Adrenal gland (tissue), 12 donors: ENCODE measurements around the gene CDH12. TPM values are rescaled to one million over a fixed set of nuclear protein-coding genes. Genes with fewer than 3 reads are reported as not detected.
"Not testable (repeated sequence)": the region's sequence is repeated elsewhere in the genome, so short reads cannot be mapped to it uniquely, and the experiment has no call there.

ENCODE experiments used
- DNase-seq, 7 donors: peaks; one replicate each; pipeline ENCODE4 v3.0.0-alpha.2; 2019 to 2020
- H3K27ac ChIP-seq, 5 donors: fragments of 200-600 bp; sonication (generic) in 4 of 5; 1 replicate in 3 of 5; 2 replicates in 2 of 5; pipeline versions ENCODE4 v1.5.1 to v1.8.0; 2016 to 2020; ENCODE audit warnings: mild to moderate bottlenecking in 1 of 5
- H3K27me3 ChIP-seq: fragments of 200-600 bp; 2 replicates; pipeline ENCODE4 v1.8.0; 2021
- H3K36me3 ChIP-seq, 2 donors: fragments of 200-600 bp; replicated peaks in 1 of 2; 1 replicate in 1 of 2; 2 replicates in 1 of 2; pipeline versions ENCODE4 v1.5.1 to v1.8.0; 2018 to 2022
- H3K4me1 ChIP-seq, 2 donors: fragments of 200-600 bp; replicated peaks in 1 of 2; 1 replicate in 1 of 2; 2 replicates in 1 of 2; pipeline versions ENCODE4 v1.5.1 to v1.8.0; 2018 to 2021
- H3K4me3 ChIP-seq, 4 donors: fragments of 200-600 bp; sonication (generic) in 3 of 4; one replicate each; pipeline ENCODE4 v1.5.1; 2016 to 2018
- H3K9me3 ChIP-seq, 3 donors: fragments of 200-600 bp; sonication (generic) in 1 of 3; replicated peaks in 1 of 3; 1 replicate in 2 of 3; 2 replicates in 1 of 3; pipeline versions ENCODE4 v1.5.1 to v1.8.0; 2016 to 2021
- CTCF ChIP-seq, 6 experiments: fragments of 450-650 bp in 4 of 6; fragments of 200-600 bp in 2 of 6; sonication (generic) in 1 of 6; IDR thresholded peaks; 1 replicate in 5 of 6; 2 replicates in 1 of 6; pipeline versions ENCODE4 v1.5.1 to v1.8.0; 2016 to 2021; ENCODE audit warnings: antibody characterized with exemption in 6 of 6, mild to moderate bottlenecking in 2 of 6, moderate library complexity in 1 of 6
- POLR2A ChIP-seq, 2 donors: fragments of 450-650 bp; IDR thresholded peaks; one replicate each; pipeline ENCODE4 v1.6.1; 2017; ENCODE audit warnings: antibody characterized with exemption in 2 of 2, mild to moderate bottlenecking in 2 of 2, moderate library complexity in 1 of 2
- WGBS, 4 donors: extraction: QIAGEN DNeasy Blood & Tissue Kit in 2 of 4; methylation state at CpG; one replicate each; pipeline versions ENCODE4 v1.1.5 to v1.1.7; 2013 to 2017; 5-methylcytosine and 5-hydroxymethylcytosine counted together
- intact Hi-C, 2 donors: fragments of 100-400 bp; cut with DNase I; formaldehyde crosslinking; loops; one replicate each; pipeline versions ENCODE4 v1.14.1 to v1.15.0; 2022 to 2023
- polyA plus RNA-seq, 3 donors: library from polyadenylated mRNA; stranded (reverse); fragments of 200-250 nt in 2 of 3; fragments of 350-450 nt in 1 of 3; fragmentation: Illumina TruSeq in 1 of 3; extraction: RNeasy Lipid Tissue Mini Kit (QIAGEN cat#74804) in 1 of 3; gene quantifications; one replicate each; pipeline ENCODE4 v1.2.3, GENCODE V29; 2013 to 2014
- total RNA-seq, 9 donors: library from RNA; depleted of rRNA in 4 of 9; stranded (reverse); fragments of >200 nt in 4 of 9; fragments of 120-200 nt in 1 of 9; fragmentation: NEBNext Ultra II Directional in 1 of 9; extraction: Animal tissue kit (Norgen Biotek cat#: 25700) in 1 of 9; gene quantifications; one replicate each; pipeline versions ENCODE4 v1.1.0 to v1.2.4, GENCODE V29; 2013 to 2023
- donor health status: healthy with polysubstance abuse.
- donor health status: Bipolar disorder and iron deficiency.
- donor health status: DM: yes; HTN: yes; CAD: no.
- donor health status: DM: no; HTN: no; CAD: no.
- donor health status: DM: no; HTN: no; CAD: no.
- donor health status: DM: yes; HTN: yes; CAD: no.

CDH12 gene
- total and polyA plus RNA-seq, 12 donors = 0.80 to 16.5 (median 7.8) TPM

- no peaks in the 10 kb centered on the region for H3K4me1 ChIP-seq
- no peaks in the 10 kb centered on the region for H3K36me3 ChIP-seq
- no peak overlapping the region for H3K27ac ChIP-seq
- no peak for DNase-seq
- H3K4me3 ChIP-seq = no peak overlapping the region
- intact Hi-C loops = no loop called here
- no peaks in the 10 kb centered on the region for H3K9me3 ChIP-seq
- no peaks in the 10 kb centered on the region for H3K27me3 ChIP-seq
- no peak for TF ChIP-seq POLR2A (IDR thresholded peaks at IDR 0.05)
- TF ChIP-seq CTCF (IDR thresholded peaks at IDR 0.05) = no peak
Measured at GRCh38 chr5:22036061-22036460, 817.1 kb downstream of the CDH12 start.

- H3K27me3 ChIP-seq = no peaks in the 10 kb centered on the region
- no peak overlapping the region for H3K4me3 ChIP-seq
- DNase-seq = no peak
- H3K4me1 ChIP-seq = no peaks in the 10 kb centered on the region
- WGBS, 4 donors = 51 to 71% (median 62%) methylated on average over 2 of the region's 2 CpGs
- TF ChIP-seq POLR2A (IDR thresholded peaks at IDR 0.05) (no peak), CTCF (IDR thresholded peaks at IDR 0.05) (no peak)
- intact Hi-C loops = no loop called here
- no peaks in the 10 kb centered on the region for H3K9me3 ChIP-seq
- no peaks in the 10 kb centered on the region for H3K36me3 ChIP-seq
- no peak overlapping the region for H3K27ac ChIP-seq
Measured at GRCh38 chr5:22033066-22033465, 820.1 kb downstream of the CDH12 start.

GRCh38 chr5:22023784-22024183, 829.4 kb downstream of the CDH12 start:
- Histone ChIP-seq H3K27ac (no peak overlapping the region), H3K9me3 (no peaks in the 10 kb centered on the region), H3K36me3 (no peaks in the 10 kb centered on the region), H3K27me3 (no peaks in the 10 kb centered on the region), H3K4me3 (no peak overlapping the region), H3K4me1 (no peaks in the 10 kb centered on the region)
- TF ChIP-seq POLR2A (IDR thresholded peaks at IDR 0.05) (no peak), CTCF (IDR thresholded peaks at IDR 0.05) (no peak)
- DNase-seq = no peak
- intact Hi-C loops = no loop called here
- WGBS, 4 donors = 81 to 95% (median 90%) methylated on average over 1 of the region's 1 CpG

GRCh38 chr5:22012893-22013292, 840.3 kb downstream of the CDH12 start:
- DNase-seq, H3K27me3 ChIP-seq, H3K9me3 ChIP-seq, H3K36me3 ChIP-seq, H3K27ac ChIP-seq, H3K4me3 ChIP-seq, intact Hi-C loops, H3K4me1 ChIP-seq: not testable (repeated sequence)
- WGBS, 4 donors = 46 to 77% (median 54%) methylated on average over 3 of the region's 3 CpGs

GRCh38 chr5:22010808-22011207, 842.3 kb downstream of the CDH12 start:
- H3K4me3 ChIP-seq, intact Hi-C loops, DNase-seq, H3K4me1 ChIP-seq, H3K27me3 ChIP-seq, H3K9me3 ChIP-seq, H3K27ac ChIP-seq, H3K36me3 ChIP-seq: not testable (repeated sequence)
- WGBS, 4 donors = 72 to 77% (median 76%) methylated on average over 3 to 4 of the region's 4 CpGs

- WGBS, 4 donors = 79 to 88% (median 86%) methylated on average over 2 of the region's 2 CpGs
- H3K4me1 ChIP-seq, H3K27me3 ChIP-seq, DNase-seq, H3K9me3 ChIP-seq, H3K36me3 ChIP-seq, intact Hi-C loops, H3K4me3 ChIP-seq, H3K27ac ChIP-seq: not testable (repeated sequence)
Measured at GRCh38 chr5:22001097-22001496, 852.0 kb downstream of the CDH12 start.

GRCh38 chr5:21985799-21986198, 867.3 kb downstream of the CDH12 start:
- 52 to 77% (median 67%) methylated on average over 1 of the region's 1 CpG for WGBS, 4 donors
- H3K36me3 ChIP-seq, intact Hi-C loops, H3K27me3 ChIP-seq, H3K4me3 ChIP-seq, H3K27ac ChIP-seq, H3K9me3 ChIP-seq, DNase-seq, H3K4me1 ChIP-seq: not testable (repeated sequence)

- intact Hi-C loops, H3K27me3 ChIP-seq, H3K4me3 ChIP-seq, H3K9me3 ChIP-seq, DNase-seq, H3K27ac ChIP-seq, H3K4me1 ChIP-seq, H3K36me3 ChIP-seq: not testable (repeated sequence)
- WGBS, 4 donors = 80 to 100% (median 87%) methylated on average over 1 of the region's 1 CpG
Measured at GRCh38 chr5:21951571-21951970, 901.6 kb downstream of the CDH12 start.
